GM12891 (cell line): Measurements from ENCODE around the gene FBXO10.
"Not testable (repeated sequence)": the region's sequence is repeated elsewhere in the genome, so short reads cannot be mapped to it uniquely, and the experiment has no call there.

Experiments
- POLR2A ChIP-seq: IDR thresholded peaks from 2 replicates; pipeline ENCODE4 v1.6.1; 2011; ENCODE audit warnings: low read depth, low read length, control low read depth
- POLR2AphosphoS5 ChIP-seq: IDR thresholded peaks from 2 replicates; pipeline ENCODE4 v1.6.1; 2011; ENCODE audit warnings: low read depth, low read length, control low read depth

DNA sequence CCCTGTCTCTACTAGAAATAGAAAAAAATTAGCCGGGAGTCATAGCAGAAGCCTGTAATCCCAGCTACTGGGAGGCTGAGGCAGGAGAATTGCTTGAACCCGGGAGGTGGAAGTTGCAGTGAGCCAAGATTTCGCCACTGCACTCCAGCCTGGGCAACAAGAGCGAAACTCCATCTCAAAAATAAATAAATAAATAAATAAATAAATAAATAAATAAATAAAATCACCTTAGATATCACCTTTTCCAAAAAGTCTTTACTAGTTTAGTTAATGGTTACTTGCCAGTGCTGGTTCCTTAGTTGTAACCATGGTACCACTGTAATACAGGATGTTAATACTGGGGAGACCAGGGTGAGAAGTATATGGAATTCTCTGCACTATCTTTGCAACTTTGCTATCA lies 25.9 kb upstream of the FBXO10 start:
- TF ChIP-seq POLR2A, POLR2AphosphoS5: not testable (repeated sequence)
